ENCODE data around the gene BLMH.

Gene BLMH

GRCh38 chr17:30253312-30253711 lies 38.4 kb downstream of the BLMH start:
- Histone ChIP-seq H2BK12ac (ENCODE audit: low read length) (no peak overlapping the region), H3K4me2 (ENCODE audit: insufficient read depth, low read length, poor library complexity, severe bottlenecking) (no peak overlapping the region), H3K4ac (ENCODE audit: low read length) (no peak overlapping the region), H3K23ac (ENCODE audit: low read depth, low read length, poor library complexity) (no peak overlapping the region), H2BK120ac (ENCODE audit: low read depth, low read length) (no peak overlapping the region), H2AFZ (ENCODE audit: low read length) (no peak overlapping the region), H3K36me3 (replicated peaks in 1 of 2; ENCODE audit: control insufficient read depth in 2 of 2, insufficient read depth in 2 of 2, low read length in 2 of 2) (peaks cover 5 to 43% of the 10 kb centered on the region in 2 donors), H3K27me3 (ENCODE audit: control insufficient read depth in 3 of 3, insufficient read depth in 3 of 3, low read depth in 1 of 3, low read length in 3 of 3) (no peaks in the 10 kb centered on the region), H4K91ac (ENCODE audit: low read depth, low read length, poor library complexity) (no peak overlapping the region), H4K8ac (ENCODE audit: low read depth, low read length) (no peak overlapping the region), H3K18ac (ENCODE audit: low read length) (no peak overlapping the region), H2BK5ac (ENCODE audit: low read length) (no peak overlapping the region), H2BK15ac (ENCODE audit: low read length) (no peak overlapping the region), H3K4me1 (ENCODE audit: control insufficient read depth in 2 of 2, insufficient read depth in 1 of 2, low read depth in 1 of 2, low read length in 2 of 2) (no peaks in the 10 kb centered on the region), H3K14ac (ENCODE audit: low read length) (no peak overlapping the region), H3K9me3 (replicated peaks in 1 of 2; ENCODE audit: control insufficient read depth in 2 of 2, insufficient read depth in 1 of 2, low read depth in 1 of 2, low read length in 2 of 2) (no peaks in the 10 kb centered on the region), H2AK5ac (ENCODE audit: low read depth, low read length) (no peak overlapping the region), H3K4me3 (ENCODE audit: low read length in 2 of 2) (no peak overlapping the region), H3K27ac (replicated peaks; ENCODE audit: low read length) (no peak overlapping the region), H3K9ac (ENCODE audit: low read depth, low read length, poor library complexity) (no peak overlapping the region), H3K79me1 (ENCODE audit: low read depth, low read length) (no peaks in the 10 kb centered on the region)
- DNase-seq (ENCODE audit: low spot score), result no peak
- WGBS, 2 donors (ENCODE audit: extremely low coverage in 2 of 2, insufficient read length in 2 of 2, insufficient replicate concordance in 1 of 2), result no CpG with 5 or more reads among the region's 7 CpGs

GRCh38 chr17:30251931-30252330 lies 39.8 kb downstream of the BLMH start:
- DNase-seq (ENCODE audit: low spot score), result no peak
- H3K9ac ChIP-seq (ENCODE audit: low read depth, low read length, poor library complexity), result no peak overlapping the region

GRCh38 chr17:30249460-30249859 lies 42.3 kb downstream of the BLMH start:
- Histone ChIP-seq H2BK5ac (ENCODE audit: low read length) (no peak overlapping the region), H3K18ac (ENCODE audit: low read length) (no peak overlapping the region), H3K9me3 (replicated peaks in 1 of 2; ENCODE audit: control insufficient read depth in 2 of 2, insufficient read depth in 1 of 2, low read depth in 1 of 2, low read length in 2 of 2) (no peaks in the 10 kb centered on the region), H3K14ac (ENCODE audit: low read length) (no peak overlapping the region), H2BK12ac (ENCODE audit: low read length) (no peak overlapping the region), H3K9ac (ENCODE audit: low read depth, low read length, poor library complexity) (no peak overlapping the region), H3K27ac (replicated peaks; ENCODE audit: low read length) (no peak overlapping the region), H2BK120ac (ENCODE audit: low read depth, low read length) (no peak overlapping the region), H3K23ac (ENCODE audit: low read depth, low read length, poor library complexity) (no peak overlapping the region), H4K91ac (ENCODE audit: low read depth, low read length, poor library complexity) (no peak overlapping the region), H4K8ac (ENCODE audit: low read depth, low read length) (no peak overlapping the region), H3K4me3 (ENCODE audit: low read length in 2 of 2) (no peak overlapping the region), H3K4me2 (ENCODE audit: insufficient read depth, low read length, poor library complexity, severe bottlenecking) (no peak overlapping the region), H3K79me1 (ENCODE audit: low read depth, low read length) (no peaks in the 10 kb centered on the region), H2BK15ac (ENCODE audit: low read length) (no peak overlapping the region), H3K27me3 (ENCODE audit: control insufficient read depth in 3 of 3, insufficient read depth in 3 of 3, low read depth in 1 of 3, low read length in 3 of 3) (no peaks in the 10 kb centered on the region), H3K4me1 (ENCODE audit: control insufficient read depth in 2 of 2, insufficient read depth in 1 of 2, low read depth in 1 of 2, low read length in 2 of 2) (no peaks in the 10 kb centered on the region), H3K36me3 (replicated peaks in 1 of 2; ENCODE audit: control insufficient read depth in 2 of 2, insufficient read depth in 2 of 2, low read length in 2 of 2) (peaks cover 6 to 45% of the 10 kb centered on the region in 2 donors), H3K4ac (ENCODE audit: low read length) (no peak overlapping the region), H2AK5ac (ENCODE audit: low read depth, low read length) (no peak overlapping the region), H2AFZ (ENCODE audit: low read length) (no peak overlapping the region)
- DNase-seq (ENCODE audit: low spot score), result no peak
- WGBS, 2 donors (ENCODE audit: extremely low coverage in 2 of 2, insufficient read length in 2 of 2, insufficient replicate concordance in 1 of 2), result no CpG with 5 or more reads among the region's 5 CpGs

More at GRCh38 chr17:30251931-30252330, 39.8 kb downstream of the BLMH start:
- Histone ChIP-seq H2AFZ (ENCODE audit: low read length) (no peak overlapping the region), H3K79me1 (ENCODE audit: low read depth, low read length) (no peaks in the 10 kb centered on the region), H3K4me1 (ENCODE audit: control insufficient read depth in 2 of 2, insufficient read depth in 1 of 2, low read depth in 1 of 2, low read length in 2 of 2) (no peaks in the 10 kb centered on the region), H3K27ac (replicated peaks; ENCODE audit: low read length) (no peak overlapping the region), H2BK5ac (ENCODE audit: low read length) (no peak overlapping the region), H3K4me3 (ENCODE audit: low read length in 2 of 2) (no peak overlapping the region), H3K36me3 (replicated peaks in 1 of 2; ENCODE audit: control insufficient read depth in 2 of 2, insufficient read depth in 2 of 2, low read length in 2 of 2) (peaks cover 6 to 47% of the 10 kb centered on the region in 2 donors), H3K14ac (ENCODE audit: low read length) (no peak overlapping the region), H2BK120ac (ENCODE audit: low read depth, low read length) (no peak overlapping the region), H3K9me3 (replicated peaks in 1 of 2; ENCODE audit: control insufficient read depth in 2 of 2, insufficient read depth in 1 of 2, low read depth in 1 of 2, low read length in 2 of 2) (no peaks in the 10 kb centered on the region), H3K27me3 (ENCODE audit: control insufficient read depth in 3 of 3, insufficient read depth in 3 of 3, low read depth in 1 of 3, low read length in 3 of 3) (no peaks in the 10 kb centered on the region), H3K4me2 (ENCODE audit: insufficient read depth, low read length, poor library complexity, severe bottlenecking) (no peak overlapping the region), H2BK12ac (ENCODE audit: low read length) (no peak overlapping the region), H3K23ac (ENCODE audit: low read depth, low read length, poor library complexity) (no peak overlapping the region), H4K8ac (ENCODE audit: low read depth, low read length) (no peak overlapping the region), H2BK15ac (ENCODE audit: low read length) (no peak overlapping the region), H3K4ac (ENCODE audit: low read length) (no peak overlapping the region), H4K91ac (ENCODE audit: low read depth, low read length, poor library complexity) (no peak overlapping the region), H3K18ac (ENCODE audit: low read length) (no peak overlapping the region), H2AK5ac (ENCODE audit: low read depth, low read length) (no peak overlapping the region)

GRCh38 chr17:30248786-30249185 lies 43.0 kb downstream of the BLMH start:
- H3K27me3 ChIP-seq (ENCODE audit: control insufficient read depth in 3 of 3, insufficient read depth in 3 of 3, low read depth in 1 of 3, low read length in 3 of 3), result no peaks in the 10 kb centered on the region
- H3K18ac ChIP-seq (ENCODE audit: low read length), result no peak overlapping the region
- no peak overlapping the region for H3K4ac ChIP-seq (ENCODE audit: low read length)
- H2AFZ ChIP-seq (ENCODE audit: low read length), result no peak overlapping the region
- H3K9me3 ChIP-seq (replicated peaks in 1 of 2; ENCODE audit: control insufficient read depth in 2 of 2, insufficient read depth in 1 of 2, low read depth in 1 of 2, low read length in 2 of 2), result no peaks in the 10 kb centered on the region
- no peak overlapping the region for H2BK5ac ChIP-seq (ENCODE audit: low read length)
- H3K14ac ChIP-seq (ENCODE audit: low read length), result no peak overlapping the region
- no peak overlapping the region for H4K8ac ChIP-seq (ENCODE audit: low read depth, low read length)
- H3K9ac ChIP-seq (ENCODE audit: low read depth, low read length, poor library complexity), result no peak overlapping the region
- no peak for DNase-seq (ENCODE audit: low spot score)
- H3K4me2 ChIP-seq (ENCODE audit: insufficient read depth, low read length, poor library complexity, severe bottlenecking), result no peak overlapping the region
- no peaks in the 10 kb centered on the region for H3K4me1 ChIP-seq (ENCODE audit: control insufficient read depth in 2 of 2, insufficient read depth in 1 of 2, low read depth in 1 of 2, low read length in 2 of 2)
- H2BK12ac ChIP-seq (ENCODE audit: low read length), result no peak overlapping the region
- no peaks in the 10 kb centered on the region for H3K79me1 ChIP-seq (ENCODE audit: low read depth, low read length)
- H2BK15ac ChIP-seq (ENCODE audit: low read length), result no peak overlapping the region
- H2BK120ac ChIP-seq (ENCODE audit: low read depth, low read length), result no peak overlapping the region
- no peak overlapping the region for H2AK5ac ChIP-seq (ENCODE audit: low read depth, low read length)
- H3K27ac ChIP-seq (replicated peaks; ENCODE audit: low read length), result no peak overlapping the region
- H3K4me3 ChIP-seq (ENCODE audit: low read length in 2 of 2), result no peak overlapping the region
- no peak overlapping the region for H4K91ac ChIP-seq (ENCODE audit: low read depth, low read length, poor library complexity)
- peak overlapping the region; percentile 13 for H3K23ac ChIP-seq (ENCODE audit: low read depth, low read length, poor library complexity)
- WGBS, 2 donors (ENCODE audit: extremely low coverage in 2 of 2, insufficient read length in 2 of 2, insufficient replicate concordance in 1 of 2), result no CpG with 5 or more reads among the region's 2 CpGs
- peaks cover 6 to 45% of the 10 kb centered on the region in 2 donors for H3K36me3 ChIP-seq (replicated peaks in 1 of 2; ENCODE audit: control insufficient read depth in 2 of 2, insufficient read depth in 2 of 2, low read length in 2 of 2)
